HCT116 (cell line): ENCODE results near the gene CCDC17. TPM values are rescaled to one million over a fixed set of nuclear protein-coding genes. Genes with fewer than 3 reads are reported as not detected.

ENCODE experiments used
- ATAC-seq: fragments of 200-7000 bp; cut with Tn5 transposase; 2 replicates; pipeline ENCODE4 v1.9.1; 2020; ENCODE audit warnings: mild to moderate bottlenecking, moderate library complexity
- BruUV-seq: library from RNA; stranded (reverse); fragments of 400-500 nt; replicated peaks from 2 replicates; lab custom pipeline; 2021; lab: Mats Ljungman, UMichigan
- CTCF ChIA-PET: fragments of 300-600 bp; sonication (Branson Sonifier 250); formaldehyde crosslinking; loops from one replicate; lab custom pipeline; 2021; ENCODE audit warnings: antibody characterized with exemption; lab: Charles Lee
- POLR2A ChIA-PET: fragments of 300-600, 350-600 bp; sonication (Branson Sonifier 250); formaldehyde crosslinking; loops from one replicate; lab custom pipeline; 2021; ENCODE audit warnings: antibody characterized with exemption; lab: Charles Lee
- RAD21 ChIA-PET, 2 experiments: fragments of 300-600 bp; sonication (Branson Sonifier 250); formaldehyde crosslinking; loops; one replicate each; lab custom pipeline; 2023; ENCODE audit warnings: low total read pairs in 2 of 2; ENCODE audit not compliant: uncharacterized antibody in 2 of 2, unreplicated experiment in 2 of 2, low non-redundant PET in 1 of 2; lab: Charles Lee
- DNase-seq: peaks from one replicate; pipeline ENCODE4 v3.0.0-alpha.2; 2010; ENCODE audit warnings: low read depth, low spot score
- H2AFZ ChIP-seq: fragments of 200-600 bp; shearing (Covaris generic), sonication (generic); 2 replicates; pipeline ENCODE4 v1.6.1; 2017; ENCODE audit warnings: low read depth, mixed run types, mixed read lengths, antibody characterized with exemption, low read length; ENCODE audit not compliant: poor library complexity, severe bottlenecking
- H3K27ac ChIP-seq: 2 replicates; pipeline ENCODE4 v1.5.1; 2012; ENCODE audit warnings: low read depth, low read length
- H3K27me3 ChIP-seq: fragments of 200-600 bp; sonication (generic); 2 replicates; pipeline ENCODE4 v1.6.1; 2016; ENCODE audit warnings: mixed run types, low read length, mixed read lengths; ENCODE audit not compliant: insufficient read depth
- H3K36me3 ChIP-seq, 2 experiments: fragments of 200-500 bp in 1 of 2; fragments of 200-600 bp in 1 of 2; sonication (Bioruptor generic) in 1 of 2; sonication (generic) in 1 of 2; 2 replicates each; pipeline versions ENCODE4 v1.5.1 to v1.6.1; 2014 to 2016; ENCODE audit warnings: low read length in 2 of 2, inconsistent platforms in 1 of 2, mixed read lengths in 1 of 2, mixed run types in 1 of 2; ENCODE audit not compliant: insufficient read depth in 2 of 2, control insufficient read depth in 1 of 2
- H3K4me1 ChIP-seq, 2 experiments: fragments of 200-600 bp in 1 of 2; sonication (generic) in 1 of 2; 2 replicates each; pipeline versions ENCODE4 v1.5.1 to v1.6.1; 2012 to 2017; ENCODE audit warnings: low read length in 2 of 2, inconsistent platforms in 1 of 2, mild to moderate bottlenecking in 1 of 2, mixed read lengths in 1 of 2, mixed run types in 1 of 2, moderate library complexity in 1 of 2; ENCODE audit not compliant: insufficient read depth in 2 of 2, control insufficient read depth in 1 of 2
- H3K4me2 ChIP-seq: fragments of 200-600 bp; sonication (generic); 2 replicates; pipeline ENCODE4 v1.6.1; 2017; ENCODE audit warnings: mixed run types, low read length, mixed read lengths
- H3K4me3 ChIP-seq, 2 experiments: fragments of 200-600 bp in 1 of 2; sonication (generic) in 1 of 2; replicated peaks in 1 of 2; 2 replicates each; pipeline ENCODE4 v1.5.1; 2011 to 2016; ENCODE audit warnings: low read length in 2 of 2, control low read depth in 1 of 2, low read depth in 1 of 2, mild to moderate bottlenecking in 1 of 2, mixed read lengths in 1 of 2, mixed run types in 1 of 2
- H3K79me2 ChIP-seq: fragments of 200-600 bp; sonication (generic); 2 replicates; pipeline ENCODE4 v1.6.1; 2017; ENCODE audit warnings: mild to moderate bottlenecking, mixed run types, low read length, moderate library complexity, mixed read lengths; ENCODE audit not compliant: insufficient read depth
- H3K9ac ChIP-seq: fragments of 200-600 bp; sonication (generic); 2 replicates; pipeline ENCODE4 v1.6.1; 2016; ENCODE audit warnings: low read length, mixed read lengths
- H3K9me2 ChIP-seq: fragments of 200-600 bp; sonication (generic), shearing (Covaris generic); 2 replicates; pipeline ENCODE4 v1.6.1; 2017; ENCODE audit warnings: mixed run types, mild to moderate bottlenecking, moderate library complexity; ENCODE audit not compliant: insufficient read depth
- H3K9me3 ChIP-seq, 2 experiments: fragments of 200-500 bp in 1 of 2; fragments of 200-600 bp in 1 of 2; sonication (Bioruptor generic) in 1 of 2; sonication (generic) in 1 of 2; 2 replicates each; pipeline ENCODE4 v1.6.1; 2014 to 2017; ENCODE audit warnings: low read length in 2 of 2, mixed read lengths in 2 of 2, inconsistent platforms in 1 of 2, low read depth in 1 of 2, mild to moderate bottlenecking in 1 of 2, mixed run types in 1 of 2, moderate library complexity in 1 of 2; ENCODE audit not compliant: control insufficient read depth in 1 of 2, insufficient read depth in 1 of 2
- H4K20me1 ChIP-seq: fragments of 200-600 bp; sonication (generic), shearing (Covaris generic); 2 replicates; pipeline ENCODE4 v1.6.1; 2017; ENCODE audit warnings: mixed run types, mild to moderate bottlenecking, moderate library complexity; ENCODE audit not compliant: insufficient read depth
- CEBPB ChIP-seq: IDR thresholded peaks from 2 replicates; pipeline ENCODE4 v1.6.1; 2012; ENCODE audit warnings: low read depth
- CTCF ChIP-seq, 3 experiments: fragments of 200-600 bp in 1 of 3; sonication (generic) in 1 of 3; IDR thresholded peaks in 2 of 3; conservative IDR thresholded peaks in 1 of 3; 2 replicates each; pipeline ENCODE4 v1.5.1; 2012 to 2017; ENCODE audit warnings: low read depth in 2 of 3, low read length in 2 of 3, antibody characterized with exemption in 1 of 3, borderline replicate concordance in 1 of 3, control low read depth in 1 of 3, mild to moderate bottlenecking in 1 of 3, mixed read lengths in 1 of 3, mixed run types in 1 of 3, moderate library complexity in 1 of 3; ENCODE audit not compliant: insufficient read depth in 1 of 3
- EGR1 ChIP-seq: IDR thresholded peaks from 2 replicates; pipeline ENCODE4 v1.6.1; 2012; ENCODE audit warnings: low read depth
- ELF1 ChIP-seq: IDR thresholded peaks from 2 replicates; pipeline ENCODE4 v1.6.1; 2012; ENCODE audit warnings: low read depth, borderline replicate concordance
- EZH2 ChIP-seq: fragments of 200-600 bp; sonication (generic); IDR thresholded peaks from 2 replicates; pipeline ENCODE4 v1.6.1; 2017; ENCODE audit warnings: antibody characterized with exemption, mixed run types
- EZH2phosphoT487 ChIP-seq: fragments of 200-600 bp; IDR thresholded peaks from 2 replicates; pipeline ENCODE4 v1.6.1; 2018; ENCODE audit warnings: antibody characterized with exemption, borderline replicate concordance
- FOSL1 ChIP-seq: IDR thresholded peaks from 2 replicates; pipeline ENCODE4 v1.6.1; 2012; ENCODE audit warnings: low read depth
- MAX ChIP-seq: IDR thresholded peaks from 2 replicates; pipeline ENCODE4 v1.6.1; 2012
- POLR2A ChIP-seq: IDR thresholded peaks from 2 replicates; pipeline ENCODE4 v1.7.0; 2011; ENCODE audit warnings: borderline replicate concordance; ENCODE audit not compliant: insufficient read depth, insufficient read length; ENCODE audit errors: extremely low read depth
- POLR2AphosphoS5 ChIP-seq: IDR thresholded peaks from 2 replicates; pipeline ENCODE4 v1.6.1; 2011; ENCODE audit warnings: mild to moderate bottlenecking, low read depth, low read length, moderate library complexity
- RAD21 ChIP-seq: IDR thresholded peaks from 2 replicates; pipeline ENCODE4 v1.6.1; 2012; ENCODE audit warnings: low read depth, mild to moderate bottlenecking
- SRF ChIP-seq: IDR thresholded peaks from 2 replicates; pipeline ENCODE4 v1.6.1; 2012; ENCODE audit warnings: low read depth
- YY1 ChIP-seq: IDR thresholded peaks from 2 replicates; pipeline ENCODE4 v1.6.1; 2011; ENCODE audit warnings: low read length, low read depth, moderate library complexity, mild to moderate bottlenecking; ENCODE audit not compliant: insufficient replicate concordance; ENCODE audit errors: extremely low read depth
- ZFX ChIP-seq: fragments of 450-650 bp; IDR thresholded peaks from 2 replicates; pipeline ENCODE4 v1.6.1; 2017
- ZNF274 ChIP-seq: fragments of 200-500 bp; sonication (Bioruptor generic); IDR thresholded peaks from 2 replicates; pipeline ENCODE4 v1.6.1; 2014; ENCODE audit warnings: mild to moderate bottlenecking, low read depth, low read length, inconsistent platforms
- intact Hi-C: fragments of 100-400 bp; cut with micrococcal nuclease; formaldehyde crosslinking; loops from 2 replicates; pipeline ENCODE4 v1.10.0; 2022
- total RNA-seq: library from RNA; stranded (reverse); gene quantifications from one replicate; pipeline ENCODE4 v1.2.1, GENCODE V29; 2021; ENCODE audit not compliant: unreplicated experiment
- TF ChIP-seq, protein P1 (sequence below): IDR thresholded peaks from 2 replicates; pipeline ENCODE4 v1.6.1; 2012; ENCODE audit warnings: low read depth

CCDC17 gene
- total RNA-seq, 1 experiment from 2014 or later = 2.4 TPM

- no peak for DNase-seq
- Histone ChIP-seq H3K9me3 (no peaks in the 10 kb centered on the region), H3K9ac (no peak overlapping the region), H3K4me1 (peaks cover 3 to 7% of the 10 kb centered on the region in 2 experiments; a peak in 3 of 4 replicates), H4K20me1 (no peaks in the 10 kb centered on the region), H3K79me2 (peaks cover 11% of the 10 kb centered on the region), H3K4me3 (no peak overlapping the region), H3K9me2 (no peaks in the 10 kb centered on the region), H3K4me2 (no peak overlapping the region), H3K27ac (no peak overlapping the region), H2AFZ (no peak overlapping the region), H3K36me3 (peaks cover 35 to 37% of the 10 kb centered on the region in 2 experiments; a peak in 3 of 4 replicates), H3K27me3 (no peaks in the 10 kb centered on the region)
- no peak for TF ChIP-seq CTCF (IDR thresholded peaks at IDR 0.05 in 2 of 3, conservative IDR thresholded peaks at IDR 0.05 in 1 of 3; ENCODE audit: borderline replicate concordance in 1 of 3, insufficient read depth in 1 of 3, low read depth in 2 of 3, low read length in 2 of 3)
- no peak for TF ChIP-seq RAD21
- TF ChIP-seq, protein P1, sequence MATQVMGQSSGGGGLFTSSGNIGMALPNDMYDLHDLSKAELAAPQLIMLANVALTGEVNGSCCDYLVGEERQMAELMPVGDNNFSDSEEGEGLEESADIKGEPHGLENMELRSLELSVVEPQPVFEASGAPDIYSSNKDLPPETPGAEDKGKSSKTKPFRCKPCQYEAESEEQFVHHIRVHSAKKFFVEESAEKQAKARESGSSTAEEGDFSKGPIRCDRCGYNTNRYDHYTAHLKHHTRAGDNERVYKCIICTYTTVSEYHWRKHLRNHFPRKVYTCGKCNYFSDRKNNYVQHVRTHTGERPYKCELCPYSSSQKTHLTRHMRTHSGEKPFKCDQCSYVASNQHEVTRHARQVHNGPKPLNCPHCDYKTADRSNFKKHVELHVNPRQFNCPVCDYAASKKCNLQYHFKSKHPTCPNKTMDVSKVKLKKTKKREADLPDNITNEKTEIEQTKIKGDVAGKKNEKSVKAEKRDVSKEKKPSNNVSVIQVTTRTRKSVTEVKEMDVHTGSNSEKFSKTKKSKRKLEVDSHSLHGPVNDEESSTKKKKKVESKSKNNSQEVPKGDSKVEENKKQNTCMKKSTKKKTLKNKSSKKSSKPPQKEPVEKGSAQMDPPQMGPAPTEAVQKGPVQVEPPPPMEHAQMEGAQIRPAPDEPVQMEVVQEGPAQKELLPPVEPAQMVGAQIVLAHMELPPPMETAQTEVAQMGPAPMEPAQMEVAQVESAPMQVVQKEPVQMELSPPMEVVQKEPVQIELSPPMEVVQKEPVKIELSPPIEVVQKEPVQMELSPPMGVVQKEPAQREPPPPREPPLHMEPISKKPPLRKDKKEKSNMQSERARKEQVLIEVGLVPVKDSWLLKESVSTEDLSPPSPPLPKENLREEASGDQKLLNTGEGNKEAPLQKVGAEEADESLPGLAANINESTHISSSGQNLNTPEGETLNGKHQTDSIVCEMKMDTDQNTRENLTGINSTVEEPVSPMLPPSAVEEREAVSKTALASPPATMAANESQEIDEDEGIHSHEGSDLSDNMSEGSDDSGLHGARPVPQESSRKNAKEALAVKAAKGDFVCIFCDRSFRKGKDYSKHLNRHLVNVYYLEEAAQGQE = no peak
- no peak for TF ChIP-seq EZH2phosphoT487
- TF ChIP-seq EGR1 = no peak
- no peak for TF ChIP-seq ZFX
- TF ChIP-seq CEBPB = no peak
- TF ChIP-seq FOSL1 = no peak
- TF ChIP-seq EZH2 = no peak
- no peak for TF ChIP-seq ZNF274
- TF ChIP-seq POLR2A = no peak
- no peak for TF ChIP-seq MAX
- no peak for TF ChIP-seq YY1
- no peak for TF ChIP-seq SRF
- no peak for TF ChIP-seq POLR2AphosphoS5
- no peak for TF ChIP-seq ELF1
- BruUV-seq = no TSS peak
- ChIA-PET POLR2A (no interaction called here), CTCF (no interaction called here), RAD21 (no interaction called here)
- intact Hi-C loops = loop anchor here (10.0 kb wide), 1 partner anchor 205 kb away; no protein-coding TSS in a partner anchor
- ATAC-seq = no peak
Measured at GRCh38 chr1:45640293-45640692, 16.4 kb upstream of the CCDC17 start.
